OCI-M2 (cell line): ENCODE data around the gene EBP.
A peak's percentile ranks its signal among the peaks of the same experiment; 100 is the strongest.
"Not testable (repeated sequence)": the region's sequence is repeated elsewhere in the genome, so short reads cannot be mapped to it uniquely, and the experiment has no call there.

Experiments used
- DNase-seq: peaks from one replicate; lab custom pipeline; 2025; ENCODE audit not compliant: unreplicated experiment; lab: John Stamatoyannopoulos, UW

Gene EBP

GRCh38 chrX:48520976-48521352 lies 644 bp upstream of the EBP start:
- DNase-seq = no peak

DNA sequence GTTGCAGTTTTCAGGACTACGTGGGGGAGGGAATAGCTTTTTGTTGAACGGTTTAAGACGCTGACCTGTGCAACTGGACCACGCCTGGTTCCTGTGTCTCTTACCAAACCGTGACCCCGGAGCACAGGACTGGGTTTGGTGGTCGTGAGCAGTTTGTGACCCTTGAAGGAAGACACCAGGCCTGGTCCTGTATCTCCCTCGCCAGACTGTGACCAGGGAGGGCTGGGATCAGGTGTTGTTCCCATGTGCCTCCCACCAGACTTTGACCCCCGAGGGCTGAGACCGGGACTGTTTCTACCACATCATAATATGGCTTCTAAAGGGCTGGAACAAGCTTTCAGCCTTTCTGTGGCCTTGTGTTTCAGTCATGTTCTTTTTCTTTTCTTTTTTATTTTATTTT lies 683 bp downstream of the EBP start:
- DNase-seq = no peak

- no peak for DNase-seq
Measured at GRCh38 chrX:48523682-48524081, 2.1 kb downstream of the EBP start.

DNA sequence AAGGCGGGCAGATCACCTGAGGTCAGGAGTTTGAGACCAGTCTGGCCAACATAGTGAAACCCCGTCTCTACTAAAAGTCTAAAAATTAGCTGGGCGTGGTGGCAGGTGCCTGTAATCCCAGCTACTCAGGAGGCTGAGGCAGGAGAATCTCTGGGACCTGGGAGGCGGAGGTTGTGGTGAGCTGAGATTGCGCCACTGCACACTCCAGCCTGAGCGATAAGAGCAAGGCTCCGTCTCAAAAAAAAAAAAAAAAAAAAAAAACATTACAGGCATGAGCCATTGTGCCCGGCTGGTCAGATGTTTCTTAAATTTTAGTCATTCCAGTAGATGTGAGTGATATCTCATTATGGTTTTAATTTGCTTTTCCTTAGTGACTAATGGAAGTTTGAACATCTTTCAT lies 4.2 kb downstream of the EBP start:
- not testable (repeated sequence) for DNase-seq

DNA sequence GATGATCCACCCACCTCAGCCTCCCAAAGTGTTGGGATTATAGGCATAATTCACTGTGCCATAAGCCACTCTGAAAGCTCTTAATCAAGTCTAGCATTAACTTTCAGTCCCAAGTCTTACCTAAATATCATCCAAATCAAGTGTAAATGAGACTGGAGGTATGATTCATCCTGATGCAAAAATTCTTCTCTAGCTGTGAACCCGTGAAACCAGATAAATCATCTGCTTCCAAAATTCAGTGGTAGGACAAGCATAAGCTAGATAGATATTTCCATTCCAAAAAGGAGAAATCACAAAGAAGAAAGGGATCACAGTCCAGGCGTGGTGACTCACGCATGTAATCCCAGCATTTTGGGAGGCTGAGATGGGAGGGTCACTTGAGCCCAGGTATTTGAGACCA lies 9.1 kb downstream of the EBP start:
- no peak for DNase-seq

DNA sequence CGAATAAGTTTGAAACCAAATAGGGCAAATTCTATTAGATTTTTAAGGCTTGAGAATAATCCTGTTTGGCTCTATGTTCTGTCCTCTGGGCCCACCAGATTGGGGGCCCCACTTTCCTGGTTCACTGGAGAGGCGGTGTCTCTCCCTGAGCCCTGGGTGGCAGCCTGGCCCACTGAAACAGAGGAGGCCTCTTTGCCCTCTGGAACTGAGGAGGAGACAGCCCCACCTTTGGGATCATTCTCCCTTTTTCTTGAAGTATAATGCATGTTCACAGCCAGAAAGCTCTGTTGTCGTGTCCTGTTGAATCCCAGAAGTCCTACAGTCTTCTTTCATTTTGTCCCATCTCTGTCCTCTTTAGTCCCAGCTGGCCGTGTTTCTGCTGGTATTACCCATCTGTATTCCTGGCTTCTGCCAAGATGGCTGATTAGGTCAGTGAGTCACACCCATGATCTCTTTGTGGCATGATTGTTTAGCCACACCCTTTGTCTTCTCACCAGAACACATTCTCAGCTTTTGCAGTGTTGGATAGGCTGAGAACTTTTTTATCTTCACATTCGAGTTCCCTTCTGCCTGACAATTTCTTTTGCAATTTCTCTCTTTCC lies 9.9 kb downstream of the EBP start:
- DNase-seq = no peak

GRCh38 chrX:48532161-48532560 lies 10.6 kb downstream of the EBP start:
- DNase-seq = no peak

GRCh38 chrX:48533165-48533564 lies 11.6 kb downstream of the EBP start:
- DNase-seq = no peak

GRCh38 chrX:48538641-48539344 lies 17.2 kb downstream of the EBP start:
- DNase-seq = no peak

DNA sequence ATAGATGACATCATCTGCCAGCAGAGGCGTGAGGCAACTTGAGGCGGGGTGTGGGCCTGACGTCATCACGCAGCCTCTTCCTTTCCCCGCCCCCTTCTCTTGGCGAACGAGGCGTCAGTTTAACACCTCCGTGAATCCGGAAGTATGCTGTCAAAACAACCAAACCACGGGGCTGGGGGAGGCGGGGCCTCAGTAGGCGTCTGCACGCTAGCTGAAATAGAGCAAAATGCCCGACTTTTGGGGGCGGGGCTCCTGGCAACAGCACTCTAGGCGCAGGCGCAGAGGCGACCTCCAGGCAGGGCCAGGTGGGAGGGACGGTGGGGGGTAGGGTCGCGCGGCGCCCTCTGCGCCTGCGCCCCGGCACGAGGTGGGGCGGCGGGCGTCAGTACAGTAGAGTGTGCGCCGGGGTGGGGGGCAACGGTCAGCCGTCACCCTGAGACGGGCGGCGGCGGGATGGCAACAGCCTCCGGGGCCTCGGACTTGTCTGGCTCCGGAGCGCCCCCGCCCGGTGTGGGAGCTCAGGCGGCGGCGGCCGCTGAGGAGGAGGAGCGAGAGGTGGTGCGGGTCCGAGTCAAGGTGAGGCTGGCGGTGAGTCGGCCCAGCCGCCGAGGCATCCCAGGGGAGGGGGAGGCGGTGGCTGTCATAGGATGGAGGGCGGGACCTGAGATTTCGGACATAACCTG lies 17.9 kb downstream of the EBP start, which contains the start of gene TBC1D25:
TBC1D25 (plus strand) TSS at position 370 of the 683 bp plus-strand sequence; CDS start at position 454, 84 bp downstream.
- DNase-seq = peak; percentile 84

DNA sequence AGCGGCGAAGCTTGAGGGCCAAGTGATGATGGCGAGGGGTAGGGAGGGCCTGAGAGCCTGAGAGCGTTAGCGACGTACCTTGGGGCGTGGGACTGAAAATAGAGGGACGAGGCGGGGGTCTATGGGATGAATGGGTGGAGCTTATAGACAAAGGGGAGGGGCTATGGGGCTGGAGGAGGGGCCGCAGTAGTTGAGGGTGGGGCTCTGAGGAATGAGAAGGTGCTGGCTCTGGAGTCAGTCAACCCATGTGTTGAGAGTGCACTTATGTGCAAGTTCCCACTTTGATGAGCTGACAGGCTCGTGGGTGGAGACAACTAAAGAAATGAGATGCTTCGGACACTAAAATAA lies 18.4 kb downstream of the EBP start:
- DNase-seq = no peak

GRCh38 chrX:48540480-48540879 lies 18.9 kb downstream of the EBP start:
- DNase-seq = no peak

DNA sequence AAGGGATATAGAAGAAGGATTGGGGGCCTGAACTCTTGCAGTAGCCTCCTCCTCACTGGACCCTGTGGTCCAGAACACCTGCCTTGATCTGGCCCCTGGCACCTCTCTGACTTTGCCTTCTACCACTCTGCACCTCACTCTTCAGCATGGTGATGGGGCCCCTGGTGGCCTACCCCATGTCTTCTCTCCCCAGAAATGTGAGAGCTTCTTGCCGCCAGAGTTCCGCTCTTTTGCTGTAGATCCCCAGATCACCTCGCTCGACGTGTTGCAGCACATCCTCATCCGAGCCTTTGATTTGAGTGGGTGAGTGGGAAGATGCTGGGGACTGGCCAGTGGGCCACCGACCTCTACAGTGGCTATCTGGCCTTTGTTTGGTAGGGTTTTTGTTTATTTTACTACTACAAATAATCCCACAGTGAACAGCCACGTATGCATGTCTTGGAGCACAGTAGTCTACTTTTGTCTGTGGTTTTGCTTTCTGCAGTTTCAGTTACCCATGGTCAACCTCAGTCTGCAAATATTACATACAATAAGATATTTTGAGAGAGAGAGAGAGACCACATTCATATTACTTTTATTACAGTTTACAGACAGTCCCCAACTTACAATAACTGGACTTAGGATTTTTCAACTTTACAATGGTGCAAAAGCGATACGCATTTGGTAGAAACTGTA lies 19.7 kb downstream of the EBP start:
- DNase-seq = no peak

GRCh38 chrX:48548871-48549270 lies 27.3 kb downstream of the EBP start:
- DNase-seq = no peak

DNA sequence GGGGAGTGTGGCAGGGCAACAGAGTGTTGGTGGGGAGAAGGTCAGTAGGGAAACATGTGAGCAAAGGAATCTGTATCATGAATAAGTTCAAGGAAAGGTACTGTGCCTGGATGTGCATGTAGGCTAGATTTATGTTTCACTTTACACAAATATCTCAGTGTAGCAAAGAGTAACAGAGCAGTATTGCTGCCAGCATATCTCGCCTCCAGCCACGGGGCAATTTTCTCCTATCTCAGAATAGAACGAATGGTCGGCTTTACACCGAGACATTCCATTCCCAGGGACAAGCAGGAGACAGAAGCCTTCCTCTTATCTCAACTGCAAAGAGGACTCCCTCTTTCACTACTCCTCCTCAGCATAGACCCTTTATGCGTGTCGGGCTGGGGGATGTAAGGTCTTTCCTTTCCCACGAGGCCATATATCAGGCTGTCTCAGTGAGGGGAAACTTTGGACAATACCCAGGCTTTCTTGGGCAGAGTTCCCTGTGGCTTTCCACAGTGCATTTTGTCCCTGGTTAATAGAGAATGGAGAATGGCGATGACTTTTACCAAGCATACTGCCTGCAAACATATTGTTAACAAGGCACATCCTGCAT lies 34.2 kb downstream of the EBP start:
- not testable (repeated sequence) for DNase-seq

- no peak for DNase-seq
Measured at GRCh38 chrX:48558271-48558670, 36.7 kb downstream of the EBP start.

DNA sequence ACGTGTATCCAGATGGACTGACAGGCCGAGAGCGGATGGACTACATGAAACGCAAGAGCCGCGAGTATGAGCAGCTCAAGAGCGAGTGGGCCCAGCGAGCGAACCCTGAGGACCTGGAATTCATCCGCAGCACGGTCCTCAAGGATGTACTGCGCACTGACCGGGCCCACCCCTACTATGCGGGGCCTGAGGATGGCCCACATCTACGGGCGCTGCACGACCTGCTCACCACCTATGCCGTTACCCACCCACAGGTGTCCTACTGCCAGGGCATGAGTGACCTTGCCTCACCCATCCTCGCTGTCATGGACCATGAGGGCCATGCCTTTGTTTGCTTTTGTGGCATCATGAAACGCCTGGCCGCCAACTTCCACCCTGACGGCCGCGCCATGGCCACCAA lies 38.0 kb downstream of the EBP start:
- DNase-seq = no peak

DNA sequence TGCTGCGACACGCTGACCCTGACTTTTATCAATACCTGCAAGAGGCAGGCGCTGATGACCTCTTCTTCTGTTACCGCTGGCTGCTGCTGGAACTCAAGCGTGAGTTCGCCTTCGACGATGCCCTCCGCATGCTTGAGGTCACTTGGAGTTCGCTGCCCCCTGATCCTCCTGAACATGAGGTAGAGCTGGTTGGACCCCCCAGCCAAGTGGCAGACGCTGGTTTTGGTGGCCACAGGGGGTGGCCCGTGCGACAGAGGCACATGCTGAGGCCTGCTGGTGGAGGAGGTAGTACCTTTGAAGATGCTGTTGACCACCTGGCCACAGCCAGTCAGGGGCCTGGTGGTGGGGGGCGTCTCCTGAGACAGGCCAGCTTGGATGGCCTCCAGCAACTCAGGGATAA lies 38.4 kb downstream of the EBP start:
- DNase-seq = no peak

DNA sequence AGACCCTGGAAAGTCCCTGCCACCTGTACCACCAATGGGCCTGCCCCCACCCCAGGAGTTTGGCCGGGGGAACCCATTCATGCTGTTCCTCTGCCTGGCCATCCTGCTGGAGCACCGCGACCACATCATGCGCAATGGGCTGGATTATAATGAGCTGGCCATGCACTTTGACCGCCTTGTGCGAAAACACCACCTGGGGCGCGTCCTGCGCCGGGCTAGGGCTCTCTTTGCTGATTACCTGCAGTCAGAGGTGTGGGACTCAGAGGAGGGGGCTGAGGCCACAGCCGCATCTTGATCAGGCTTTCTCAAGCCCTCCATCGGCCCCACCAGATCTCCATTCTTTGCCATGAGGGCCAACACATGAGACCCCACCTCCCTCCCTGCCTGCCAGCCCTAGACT lies 39.1 kb downstream of the EBP start:
- DNase-seq = no peak

DNA sequence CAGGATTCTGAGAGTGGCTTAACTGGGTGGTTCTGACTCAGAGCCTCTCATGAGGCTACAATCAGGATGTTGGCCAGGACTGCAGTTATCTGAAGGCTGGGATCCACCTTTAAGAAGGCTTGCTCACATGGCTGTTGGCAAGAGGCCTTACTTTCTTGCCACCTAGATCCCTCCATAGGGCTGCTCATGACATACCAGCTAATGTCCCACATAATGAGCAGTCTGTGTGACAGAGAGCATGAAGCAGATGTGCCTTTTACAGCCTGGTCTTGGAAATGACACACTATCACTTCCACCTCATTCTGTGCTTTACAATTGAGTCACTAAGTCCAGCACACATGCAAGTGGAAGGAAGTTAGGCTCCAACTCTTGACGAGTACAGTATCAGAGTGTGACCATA lies 48.4 kb downstream of the EBP start:
- DNase-seq = no peak

DNA sequence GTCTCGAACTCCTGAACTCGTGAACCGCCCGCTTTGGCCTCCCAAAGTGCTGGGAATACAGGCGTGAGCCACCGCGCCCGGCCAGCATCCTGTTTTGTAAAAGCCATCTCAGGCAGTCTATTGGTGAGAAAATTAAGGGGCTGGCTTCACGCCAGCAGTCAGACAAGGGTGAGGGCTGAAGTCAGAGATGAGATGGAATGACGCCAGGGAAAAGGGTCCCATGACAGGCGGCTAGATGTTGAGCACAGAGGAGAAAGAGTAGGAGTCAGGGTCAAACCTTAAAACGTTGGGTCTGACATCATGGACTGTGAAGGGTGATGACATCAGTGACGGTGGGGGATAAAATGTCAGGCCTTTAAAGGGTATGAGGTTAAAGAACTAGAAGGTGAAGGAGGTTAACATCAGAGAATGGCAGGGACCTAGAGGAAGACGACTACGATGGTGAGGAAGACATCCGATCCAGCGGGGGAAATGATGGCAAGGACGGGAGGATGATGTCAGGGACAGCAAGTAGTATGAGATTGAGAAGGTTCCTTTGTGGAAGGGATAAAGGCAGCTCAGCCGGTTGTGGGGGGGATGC lies 52.2 kb downstream of the EBP start:
- no peak for DNase-seq
